GM10266 (cell line): ENCODE measurements around the gene SLC35G4.

Experiments used
- DNase-seq: peaks from one replicate; pipeline ENCODE4 v3.0.0; 2012; ENCODE audit errors: extremely low spot score
- TF ChIP-seq, protein P1 (sequence below): IDR thresholded peaks from 2 replicates; pipeline ENCODE4 v1.5.1; 2012; ENCODE audit warnings: mild to moderate bottlenecking, low read depth; ENCODE audit not compliant: control insufficient read depth, insufficient read depth; ENCODE audit errors: missing control alignments

SLC35G4 gene

DNA sequence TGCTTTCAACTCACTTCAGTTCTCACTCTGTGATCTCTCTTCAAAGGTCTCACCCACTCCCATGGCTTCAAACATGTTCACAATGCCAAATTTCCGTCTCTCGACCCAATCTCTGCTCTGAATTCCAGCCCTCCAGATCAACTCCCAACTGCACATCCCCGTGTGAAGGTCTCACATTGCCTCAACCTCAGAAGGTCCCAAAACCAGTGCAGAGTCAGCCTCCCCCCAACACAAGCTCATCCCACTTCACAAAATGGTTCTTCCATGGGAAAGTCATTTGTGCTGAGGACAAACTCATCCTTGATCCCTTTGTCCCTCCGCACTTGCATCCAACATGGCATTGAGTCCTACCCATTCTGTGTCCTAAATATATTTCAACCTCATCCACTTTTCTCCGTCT lies 48.6 kb downstream of the SLC35G4 start:
- DNase-seq, result no peak
- TF ChIP-seq, protein P1, sequence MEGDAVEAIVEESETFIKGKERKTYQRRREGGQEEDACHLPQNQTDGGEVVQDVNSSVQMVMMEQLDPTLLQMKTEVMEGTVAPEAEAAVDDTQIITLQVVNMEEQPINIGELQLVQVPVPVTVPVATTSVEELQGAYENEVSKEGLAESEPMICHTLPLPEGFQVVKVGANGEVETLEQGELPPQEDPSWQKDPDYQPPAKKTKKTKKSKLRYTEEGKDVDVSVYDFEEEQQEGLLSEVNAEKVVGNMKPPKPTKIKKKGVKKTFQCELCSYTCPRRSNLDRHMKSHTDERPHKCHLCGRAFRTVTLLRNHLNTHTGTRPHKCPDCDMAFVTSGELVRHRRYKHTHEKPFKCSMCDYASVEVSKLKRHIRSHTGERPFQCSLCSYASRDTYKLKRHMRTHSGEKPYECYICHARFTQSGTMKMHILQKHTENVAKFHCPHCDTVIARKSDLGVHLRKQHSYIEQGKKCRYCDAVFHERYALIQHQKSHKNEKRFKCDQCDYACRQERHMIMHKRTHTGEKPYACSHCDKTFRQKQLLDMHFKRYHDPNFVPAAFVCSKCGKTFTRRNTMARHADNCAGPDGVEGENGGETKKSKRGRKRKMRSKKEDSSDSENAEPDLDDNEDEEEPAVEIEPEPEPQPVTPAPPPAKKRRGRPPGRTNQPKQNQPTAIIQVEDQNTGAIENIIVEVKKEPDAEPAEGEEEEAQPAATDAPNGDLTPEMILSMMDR, result no peak

DNA sequence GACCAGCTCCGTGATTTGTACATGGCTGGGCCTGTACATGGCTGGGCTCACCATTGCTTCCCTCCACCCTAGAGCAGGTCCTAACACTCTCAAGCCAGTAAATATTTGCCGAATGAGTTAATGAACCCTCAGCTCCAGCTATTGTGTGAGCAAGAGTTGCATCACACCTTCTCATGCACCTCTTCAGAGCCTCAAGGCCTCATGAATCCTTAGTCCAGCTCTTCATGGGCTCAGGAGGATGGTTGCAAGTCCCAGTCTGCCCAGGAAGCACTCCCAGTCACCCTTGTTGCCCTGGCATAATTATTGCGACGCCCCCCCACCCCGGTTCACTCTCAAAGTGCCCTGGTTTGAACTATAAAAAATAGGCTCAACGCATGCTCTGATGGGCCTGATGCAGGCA lies 49.6 kb downstream of the SLC35G4 start:
- TF ChIP-seq, protein P1, result no peak
- no peak for DNase-seq
